ENCODE measurements around the gene LRMDA.

DNA sequence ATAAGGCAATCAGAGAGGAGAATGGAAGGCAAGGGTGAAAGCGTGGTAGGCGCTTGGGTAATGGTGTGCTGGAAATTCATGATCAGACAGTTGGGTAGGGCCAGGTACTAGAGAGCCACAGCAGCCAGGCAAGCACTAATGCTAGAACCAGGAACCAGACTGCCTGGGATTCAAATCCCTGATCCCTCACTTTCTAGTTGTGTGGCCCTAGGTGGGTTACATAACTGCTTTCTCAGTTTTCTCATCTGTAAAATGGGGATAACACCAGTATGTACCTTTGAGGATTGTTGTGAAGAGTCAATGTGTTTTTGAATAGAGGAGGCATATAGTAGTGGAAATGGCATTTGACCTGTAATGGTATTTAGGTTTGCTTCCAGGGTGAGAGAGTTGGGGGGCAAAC, 225.9 kb downstream of the LRMDA start:
- TF ChIP-seq, protein P1, sequence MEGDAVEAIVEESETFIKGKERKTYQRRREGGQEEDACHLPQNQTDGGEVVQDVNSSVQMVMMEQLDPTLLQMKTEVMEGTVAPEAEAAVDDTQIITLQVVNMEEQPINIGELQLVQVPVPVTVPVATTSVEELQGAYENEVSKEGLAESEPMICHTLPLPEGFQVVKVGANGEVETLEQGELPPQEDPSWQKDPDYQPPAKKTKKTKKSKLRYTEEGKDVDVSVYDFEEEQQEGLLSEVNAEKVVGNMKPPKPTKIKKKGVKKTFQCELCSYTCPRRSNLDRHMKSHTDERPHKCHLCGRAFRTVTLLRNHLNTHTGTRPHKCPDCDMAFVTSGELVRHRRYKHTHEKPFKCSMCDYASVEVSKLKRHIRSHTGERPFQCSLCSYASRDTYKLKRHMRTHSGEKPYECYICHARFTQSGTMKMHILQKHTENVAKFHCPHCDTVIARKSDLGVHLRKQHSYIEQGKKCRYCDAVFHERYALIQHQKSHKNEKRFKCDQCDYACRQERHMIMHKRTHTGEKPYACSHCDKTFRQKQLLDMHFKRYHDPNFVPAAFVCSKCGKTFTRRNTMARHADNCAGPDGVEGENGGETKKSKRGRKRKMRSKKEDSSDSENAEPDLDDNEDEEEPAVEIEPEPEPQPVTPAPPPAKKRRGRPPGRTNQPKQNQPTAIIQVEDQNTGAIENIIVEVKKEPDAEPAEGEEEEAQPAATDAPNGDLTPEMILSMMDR (IDR thresholded peaks at IDR 0.05): no peak
- TF ChIP-seq POLR2AphosphoS5 (IDR thresholded peaks at IDR 0.05) (no peak), POLR2A (IDR thresholded peaks at IDR 0.05) (no peak)
